IMR-90 (cell line): ENCODE measurements around the gene TRIM25. TPM values are rescaled to one million over a fixed set of nuclear protein-coding genes. Genes with fewer than 3 reads are reported as not detected.

Experiments
- ATAC-seq: fragments of 200-7000 bp; cut with Tn5 transposase; 2 replicates; pipeline ENCODE4 v1.9.1; 2020; ENCODE audit warnings: low read depth, mild to moderate bottlenecking, moderate library complexity
- BruUV-seq: library from RNA; stranded (reverse); fragments of 400-500 nt; replicated peaks from 2 replicates; lab custom pipeline; 2021; lab: Mats Ljungman, UMichigan
- CTCF ChIA-PET: fragments of 300-600 bp; formaldehyde crosslinking; extraction: SDS; loops from one replicate; lab custom pipeline; 2021; ENCODE audit warnings: antibody characterized with exemption; lab: Yijun Ruan, JAX
- POLR2A ChIA-PET: fragments of 300-600 bp; sonication (Branson Sonifier 250); formaldehyde crosslinking; loops from one replicate; lab custom pipeline; 2022; ENCODE audit warnings: antibody characterized with exemption; ENCODE audit not compliant: unreplicated experiment; lab: Charles Lee
- DNase-seq: peaks from one replicate; pipeline ENCODE4 v3.0.0; 2013
- H2AFZ ChIP-seq: replicated peaks from 2 replicates; pipeline ENCODE3; 2013; ENCODE audit warnings: low read length, mild to moderate bottlenecking; ENCODE audit not compliant: poor library complexity
- H2AK5ac ChIP-seq: 2 replicates; pipeline ENCODE4 v1.6.1; 2013; ENCODE audit warnings: low read depth, low read length, inconsistent platforms
- H2AK9ac ChIP-seq: replicated peaks from 2 replicates; pipeline ENCODE3; 2013; ENCODE audit warnings: mild to moderate bottlenecking, low read depth, low read length, moderate library complexity; ENCODE audit not compliant: poor library complexity
- H2BK120ac ChIP-seq: 2 replicates; pipeline ENCODE4 v1.6.1; 2013; ENCODE audit warnings: low read depth, low read length, inconsistent platforms
- H2BK15ac ChIP-seq: 3 replicates; pipeline ENCODE4 v1.6.1; 2013; ENCODE audit warnings: low read depth, low read length, inconsistent platforms
- H2BK20ac ChIP-seq: 2 replicates; pipeline ENCODE4 v1.6.1; 2013; ENCODE audit warnings: low read depth, mild to moderate bottlenecking, inconsistent platforms, low read length, moderate library complexity
- H2BK5ac ChIP-seq: 2 replicates; pipeline ENCODE4 v1.6.1; 2013; ENCODE audit warnings: mild to moderate bottlenecking, low read depth, low read length, inconsistent platforms; ENCODE audit not compliant: poor library complexity, severe bottlenecking
- H3K14ac ChIP-seq: replicated peaks from 2 replicates; pipeline ENCODE4 v1.6.1; 2013; ENCODE audit warnings: low read depth, low read length, inconsistent platforms
- H3K18ac ChIP-seq: 2 replicates; pipeline ENCODE4 v1.6.1; 2013; ENCODE audit warnings: low read depth, low read length, control low read depth
- H3K23ac ChIP-seq: 2 replicates; pipeline ENCODE4 v1.6.1; 2013; ENCODE audit warnings: low read depth, low read length, inconsistent platforms
- H3K27ac ChIP-seq: 2 replicates; pipeline ENCODE4 v1.5.1; 2013; ENCODE audit warnings: mild to moderate bottlenecking, control low read depth, low read length; ENCODE audit not compliant: insufficient read depth
- H3K27me3 ChIP-seq: 2 replicates; pipeline ENCODE4 v1.6.1; 2013; ENCODE audit warnings: low read length; ENCODE audit not compliant: control insufficient read depth, insufficient read depth
- H3K36me3 ChIP-seq: 2 replicates; pipeline ENCODE4 v1.6.1; 2013; ENCODE audit warnings: low read length, mixed read lengths; ENCODE audit not compliant: control insufficient read depth, insufficient read depth
- H3K4ac ChIP-seq: 2 replicates; pipeline ENCODE4 v1.6.1; 2013; ENCODE audit warnings: low read depth, low read length, inconsistent platforms
- H3K4me1 ChIP-seq: 2 replicates; pipeline ENCODE4 v1.6.1; 2013; ENCODE audit warnings: low read length, mixed read lengths; ENCODE audit not compliant: control insufficient read depth, insufficient read depth
- H3K4me2 ChIP-seq: 2 replicates; pipeline ENCODE4 v1.6.1; 2013; ENCODE audit warnings: low read depth, mild to moderate bottlenecking, control low read depth, low read length, moderate library complexity
- H3K4me3 ChIP-seq: 2 replicates; pipeline ENCODE4 v1.5.1; 2013; ENCODE audit warnings: low read depth, mild to moderate bottlenecking, control low read depth, low read length, moderate library complexity; ENCODE audit not compliant: insufficient read depth
- H3K56ac ChIP-seq: 2 replicates; pipeline ENCODE4 v1.6.1; 2013; ENCODE audit warnings: low read length, inconsistent platforms; ENCODE audit not compliant: insufficient read depth; ENCODE audit errors: extremely low read depth
- H3K79me1 ChIP-seq, 2 experiments: 2 replicates each; pipeline ENCODE4 v1.6.1; 2013; ENCODE audit warnings: low read length in 2 of 2, inconsistent platforms in 1 of 2, low read depth in 1 of 2
- H3K9ac ChIP-seq: 2 replicates; pipeline ENCODE4 v1.6.1; 2013; ENCODE audit warnings: low read depth, low read length, control low read depth
- H3K9me1 ChIP-seq: 2 replicates; pipeline ENCODE4 v1.6.1; 2013; ENCODE audit warnings: low read length, inconsistent platforms; ENCODE audit not compliant: insufficient read depth
- H3K9me3 ChIP-seq: 2 replicates; pipeline ENCODE4 v1.6.1; 2013; ENCODE audit warnings: low read length; ENCODE audit not compliant: control insufficient read depth, insufficient read depth
- H4K20me1 ChIP-seq: 2 replicates; pipeline ENCODE4 v1.6.1; 2013; ENCODE audit warnings: low read length, inconsistent platforms; ENCODE audit not compliant: insufficient read depth
- H4K5ac ChIP-seq: 2 replicates; pipeline ENCODE4 v1.6.1; 2013; ENCODE audit warnings: mild to moderate bottlenecking, low read depth, low read length, control low read depth
- H4K8ac ChIP-seq, 2 experiments: 2 replicates each; pipeline ENCODE4 v1.6.1; 2013; ENCODE audit warnings: low read depth in 2 of 2, low read length in 2 of 2, control low read depth in 1 of 2, inconsistent platforms in 1 of 2
- H4K91ac ChIP-seq: 2 replicates; pipeline ENCODE4 v1.6.1; 2013; ENCODE audit warnings: low read depth, low read length, inconsistent platforms; ENCODE audit not compliant: insufficient read depth
- BHLHE40 ChIP-seq: fragments of 150-350 bp; IDR thresholded peaks from 2 replicates; pipeline ENCODE4 v1.6.1; 2016; ENCODE audit warnings: mild to moderate bottlenecking, low read depth, low read length
- CEBPB ChIP-seq: IDR thresholded peaks from 2 replicates; pipeline ENCODE4 v1.6.1; 2012; ENCODE audit warnings: low read depth, low read length, improper control_type of control experiment
- CHD1 ChIP-seq: IDR thresholded peaks from 2 replicates; pipeline ENCODE4 v1.6.1; 2012; ENCODE audit warnings: low read depth, low read length, improper control_type of control experiment
- ELK1 ChIP-seq: fragments of 150-350 bp; IDR thresholded peaks from 2 replicates; pipeline ENCODE4 v1.6.1; 2016; ENCODE audit warnings: low read depth, mild to moderate bottlenecking, low read length, moderate library complexity, borderline replicate concordance
- FOS ChIP-seq: fragments of 150-350 bp; IDR thresholded peaks from 2 replicates; pipeline ENCODE4 v1.6.1; 2016; ENCODE audit warnings: low read depth, low read length
- MAFK ChIP-seq: IDR thresholded peaks from 2 replicates; pipeline ENCODE4 v1.6.1; 2012; ENCODE audit warnings: low read depth, low read length, improper control_type of control experiment
- MAZ ChIP-seq: IDR thresholded peaks from 2 replicates; pipeline ENCODE4 v1.6.1; 2012; ENCODE audit warnings: low read depth, mild to moderate bottlenecking, low read length, improper control_type of control experiment, moderate library complexity, borderline replicate concordance
- MXI1 ChIP-seq: IDR thresholded peaks from 2 replicates; pipeline ENCODE4 v1.6.1; 2012; ENCODE audit warnings: low read depth, mild to moderate bottlenecking, low read length, moderate library complexity, borderline replicate concordance
- NFE2L2 ChIP-seq: fragments of 150-350 bp; IDR thresholded peaks from 2 replicates; pipeline ENCODE4 v1.6.1; 2016; ENCODE audit warnings: low read depth, mild to moderate bottlenecking, low read length
- POLR2A ChIP-seq: IDR thresholded peaks from 2 replicates; pipeline ENCODE4 v1.6.1; 2012; ENCODE audit warnings: mild to moderate bottlenecking, low read depth, low read length
- RAD21 ChIP-seq: IDR thresholded peaks from 2 replicates; pipeline ENCODE4 v1.6.1; 2012; ENCODE audit warnings: low read length, improper control_type of control experiment
- RCOR1 ChIP-seq: IDR thresholded peaks from 2 replicates; pipeline ENCODE4 v1.6.1; 2012; ENCODE audit warnings: mild to moderate bottlenecking, low read length, improper control_type of control experiment; ENCODE audit not compliant: insufficient replicate concordance
- RFX5 ChIP-seq: IDR thresholded peaks from 2 replicates; pipeline ENCODE4 v1.8.0; 2012; ENCODE audit warnings: low read depth, mild to moderate bottlenecking, low read length, moderate library complexity
- SMC3 ChIP-seq: fragments of 150-350 bp; IDR thresholded peaks from 2 replicates; pipeline ENCODE4 v1.6.1; 2016; ENCODE audit warnings: low read depth, mild to moderate bottlenecking, antibody characterized with exemption, low read length, moderate library complexity
- WGBS, 2 experiments: methylation state at CpG; one replicate each; pipeline versions ENCODE4 v1.1.5 to v1.1.7; 2013; ENCODE audit warnings: missing lambda C conversion rate in 2 of 2; ENCODE audit not compliant: insufficient read length in 1 of 2; ENCODE audit errors: extremely low coverage in 2 of 2; 5-methylcytosine and 5-hydroxymethylcytosine counted together
- dilution Hi-C: fragments of 300-500 bp; cut with HindIII; formaldehyde crosslinking; loops from one replicate; pipeline ENCODE4 v1.14.3; 2018; ENCODE audit warnings: low sequenced_read_pairs; ENCODE audit not compliant: unreplicated experiment
- in situ Hi-C: fragments of 300-500 bp; cut with MboI; formaldehyde crosslinking; loops from 3 replicates; pipeline ENCODE4 v1.14.3; 2019; ENCODE audit warnings: low sequenced_read_pairs, inconsistent platforms, mixed read lengths
- intact Hi-C: fragments of 100-400 bp; cut with micrococcal nuclease; formaldehyde crosslinking; loops from 2 replicates; pipeline ENCODE4 v1.10.0; 2022
- polyA plus RNA-seq, 3 experiments: library from polyadenylated mRNA; depleted of rRNA; stranded (reverse); fragments of >200 nt; gene quantifications; 2 replicates each; pipeline ENCODE4 v1.2.3, GENCODE V29; 2012; ENCODE audit warnings: low replicate concordance in 1 of 3
- total RNA-seq: library from RNA; depleted of rRNA; stranded (reverse); fragments of >200 nt; gene quantifications from 2 replicates; pipeline ENCODE4 v1.2.3, GENCODE V29; 2012
- TF ChIP-seq, protein P1 (sequence below): fragments of 150-350 bp; IDR thresholded peaks from 2 replicates; pipeline ENCODE4 v1.6.1; 2017; ENCODE audit warnings: mild to moderate bottlenecking, antibody characterized with exemption, low read length, low read depth
- TF ChIP-seq, protein P2 (sequence below): conservative IDR thresholded peaks from 2 replicates; pipeline ENCODE4 v1.5.1; 2012; ENCODE audit warnings: mild to moderate bottlenecking, low read depth, low read length, improper control_type of control experiment

Gene TRIM25
- total and polyA plus RNA-seq, 2 of the 4 experiments (the other 2 are of a cell fraction) = 25.5 to 27.5 TPM

GRCh38 chr17:56933151-56933745, 19.4 kb upstream of the TRIM25 start:
- Histone ChIP-seq H2AK5ac (no peak overlapping the region), H3K4me2 (no peak overlapping the region), H2BK20ac (no peak overlapping the region), H4K20me1 (no peaks in the 10 kb centered on the region), H2BK120ac (no peak overlapping the region), H3K4ac (no peak overlapping the region), H3K56ac (no peak overlapping the region), H3K4me1 (no peaks in the 10 kb centered on the region), H3K36me3 (peaks cover 11% of the 10 kb centered on the region), H3K14ac (no peak overlapping the region), H3K4me3 (no peak overlapping the region), H3K18ac (no peak overlapping the region), H4K91ac (no peak overlapping the region), H2BK5ac (no peak overlapping the region), H3K23ac (no peak overlapping the region), H4K8ac (no peak overlapping the region), H3K79me1 (peaks cover 0 to 6% of the 10 kb centered on the region in 2 experiments; a peak in 2 of 4 replicates), H2BK15ac (no peak overlapping the region), H2AK9ac (no peak overlapping the region), H3K27me3 (no peaks in the 10 kb centered on the region), H3K9me3 (peaks cover 3% of the 10 kb centered on the region; the same call in 1 of the 2 replicates), H4K5ac (no peak overlapping the region), H3K9me1 (peaks cover 3% of the 10 kb centered on the region), H3K27ac (no peak overlapping the region), H2AFZ (no peak overlapping the region), H3K9ac (no peak overlapping the region)
- dilution Hi-C loops (no loop called here), in situ Hi-C loops (loop anchor here (25.0 kb wide), 1 partner anchor 346 kb away; the partner anchor contains the start of gene NOG), intact Hi-C loops (no loop called here)
- CTCF ChIA-PET = no interaction called here
- no CpG with 5 or more reads among the region's 8 CpGs for WGBS, 2 experiments
- no TSS peak for BruUV-seq
- TF ChIP-seq BHLHE40 (no peak), POLR2A (no peak), FOS (no peak), RFX5 (no peak), SMC3 (no peak), ELK1 (no peak), CHD1 (no peak), MAZ (no peak), NFE2L2 (no peak), RCOR1 (no peak), MAFK (no peak), MXI1 (no peak), RAD21 (no peak), CEBPB (no peak)
- TF ChIP-seq, protein P1, sequence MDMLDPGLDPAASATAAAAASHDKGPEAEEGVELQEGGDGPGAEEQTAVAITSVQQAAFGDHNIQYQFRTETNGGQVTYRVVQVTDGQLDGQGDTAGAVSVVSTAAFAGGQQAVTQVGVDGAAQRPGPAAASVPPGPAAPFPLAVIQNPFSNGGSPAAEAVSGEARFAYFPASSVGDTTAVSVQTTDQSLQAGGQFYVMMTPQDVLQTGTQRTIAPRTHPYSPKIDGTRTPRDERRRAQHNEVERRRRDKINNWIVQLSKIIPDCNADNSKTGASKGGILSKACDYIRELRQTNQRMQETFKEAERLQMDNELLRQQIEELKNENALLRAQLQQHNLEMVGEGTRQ = no peak
- TF ChIP-seq, protein P2, sequence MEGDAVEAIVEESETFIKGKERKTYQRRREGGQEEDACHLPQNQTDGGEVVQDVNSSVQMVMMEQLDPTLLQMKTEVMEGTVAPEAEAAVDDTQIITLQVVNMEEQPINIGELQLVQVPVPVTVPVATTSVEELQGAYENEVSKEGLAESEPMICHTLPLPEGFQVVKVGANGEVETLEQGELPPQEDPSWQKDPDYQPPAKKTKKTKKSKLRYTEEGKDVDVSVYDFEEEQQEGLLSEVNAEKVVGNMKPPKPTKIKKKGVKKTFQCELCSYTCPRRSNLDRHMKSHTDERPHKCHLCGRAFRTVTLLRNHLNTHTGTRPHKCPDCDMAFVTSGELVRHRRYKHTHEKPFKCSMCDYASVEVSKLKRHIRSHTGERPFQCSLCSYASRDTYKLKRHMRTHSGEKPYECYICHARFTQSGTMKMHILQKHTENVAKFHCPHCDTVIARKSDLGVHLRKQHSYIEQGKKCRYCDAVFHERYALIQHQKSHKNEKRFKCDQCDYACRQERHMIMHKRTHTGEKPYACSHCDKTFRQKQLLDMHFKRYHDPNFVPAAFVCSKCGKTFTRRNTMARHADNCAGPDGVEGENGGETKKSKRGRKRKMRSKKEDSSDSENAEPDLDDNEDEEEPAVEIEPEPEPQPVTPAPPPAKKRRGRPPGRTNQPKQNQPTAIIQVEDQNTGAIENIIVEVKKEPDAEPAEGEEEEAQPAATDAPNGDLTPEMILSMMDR = no peak
- POLR2A ChIA-PET = no interaction called here
- no peak for DNase-seq
- ATAC-seq = no peak
